Cardiac fibroblast (primary cell): ENCODE data around the gene PTPRG.
A peak's percentile ranks its signal among the peaks of the same experiment; 100 is the strongest.

Experiments
- DNase-seq, 2 donors: peaks; one replicate each; pipeline versions ENCODE4 v3.0.0 to v3.0.0-alpha.2; 2010; ENCODE audit warnings: low read depth in 2 of 2
- H3K4me3 ChIP-seq, 2 donors: replicated peaks in 1 of 2; 1 replicate in 1 of 2; 2 replicates in 1 of 2; pipeline ENCODE4 v1.5.1; 2011; ENCODE audit warnings: low read depth in 2 of 2, low read length in 2 of 2, mild to moderate bottlenecking in 2 of 2, moderate library complexity in 1 of 2
- TF ChIP-seq, protein P1 (sequence below): IDR thresholded peaks from one replicate; pipeline ENCODE4 v1.5.1; 2011; ENCODE audit warnings: low read depth, mild to moderate bottlenecking, low read length, inconsistent platforms

The PTPRG gene

DNA sequence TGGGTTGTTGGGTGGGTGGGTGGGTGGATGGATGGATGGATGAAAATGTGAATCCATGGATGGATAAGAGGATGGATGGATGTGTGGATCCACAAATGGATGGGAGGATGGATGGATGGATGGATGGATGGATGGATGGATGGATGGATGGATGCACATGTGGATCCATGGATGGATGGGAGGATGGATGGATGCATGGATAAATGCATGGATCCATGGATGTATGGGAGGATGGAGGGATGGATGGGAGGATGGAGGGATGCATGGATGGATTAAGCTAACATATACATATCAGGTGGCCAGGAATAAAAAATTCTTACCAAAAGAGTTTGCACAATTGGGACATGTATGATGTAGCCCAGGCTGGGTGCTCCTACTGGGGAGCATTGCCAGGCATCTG is 616.7 kb downstream of the PTPRG start:
- no peak for DNase-seq
- TF ChIP-seq, protein P1, sequence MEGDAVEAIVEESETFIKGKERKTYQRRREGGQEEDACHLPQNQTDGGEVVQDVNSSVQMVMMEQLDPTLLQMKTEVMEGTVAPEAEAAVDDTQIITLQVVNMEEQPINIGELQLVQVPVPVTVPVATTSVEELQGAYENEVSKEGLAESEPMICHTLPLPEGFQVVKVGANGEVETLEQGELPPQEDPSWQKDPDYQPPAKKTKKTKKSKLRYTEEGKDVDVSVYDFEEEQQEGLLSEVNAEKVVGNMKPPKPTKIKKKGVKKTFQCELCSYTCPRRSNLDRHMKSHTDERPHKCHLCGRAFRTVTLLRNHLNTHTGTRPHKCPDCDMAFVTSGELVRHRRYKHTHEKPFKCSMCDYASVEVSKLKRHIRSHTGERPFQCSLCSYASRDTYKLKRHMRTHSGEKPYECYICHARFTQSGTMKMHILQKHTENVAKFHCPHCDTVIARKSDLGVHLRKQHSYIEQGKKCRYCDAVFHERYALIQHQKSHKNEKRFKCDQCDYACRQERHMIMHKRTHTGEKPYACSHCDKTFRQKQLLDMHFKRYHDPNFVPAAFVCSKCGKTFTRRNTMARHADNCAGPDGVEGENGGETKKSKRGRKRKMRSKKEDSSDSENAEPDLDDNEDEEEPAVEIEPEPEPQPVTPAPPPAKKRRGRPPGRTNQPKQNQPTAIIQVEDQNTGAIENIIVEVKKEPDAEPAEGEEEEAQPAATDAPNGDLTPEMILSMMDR: no peak
- no peak overlapping the region for H3K4me3 ChIP-seq

DNA sequence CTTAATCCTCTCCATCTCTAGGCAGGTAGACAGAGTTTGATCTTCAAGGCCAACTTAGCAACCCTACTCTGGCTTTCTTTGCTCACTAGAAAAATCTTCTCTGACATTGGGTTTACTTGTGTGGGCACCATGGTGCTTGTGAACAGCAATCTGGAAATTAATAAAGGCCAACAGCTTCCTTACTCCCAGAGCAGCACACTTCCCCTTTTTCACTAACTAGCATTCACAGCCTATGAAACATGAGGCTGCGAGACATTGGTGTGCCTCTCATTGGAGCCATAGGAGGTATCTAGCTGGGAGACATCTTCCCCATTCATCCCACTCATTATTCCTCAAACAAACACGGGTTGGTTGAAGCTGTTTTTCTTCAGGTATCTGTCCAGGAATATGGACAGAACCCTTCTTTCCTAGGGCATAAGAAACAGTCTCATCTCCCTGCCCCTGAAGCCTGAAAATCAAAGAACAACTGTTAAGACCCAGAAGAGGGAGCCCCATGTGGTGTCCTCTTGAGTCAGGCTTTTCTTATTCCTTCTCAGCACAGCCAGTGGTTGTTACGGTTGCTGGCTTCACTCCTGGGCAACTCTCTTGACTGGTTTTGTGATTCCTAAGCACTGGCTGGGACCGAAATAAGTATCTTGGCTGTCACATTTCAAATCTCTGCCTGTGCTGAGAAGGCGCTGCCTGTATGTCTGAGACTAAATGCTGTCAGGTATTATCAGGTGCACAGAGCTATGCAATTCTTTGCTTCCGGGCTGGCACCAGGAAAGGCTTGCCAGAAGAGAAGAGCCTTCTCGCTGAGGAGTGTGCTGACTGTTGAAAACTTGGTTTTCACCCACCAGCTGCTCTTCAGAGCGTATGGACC is 617.6 kb downstream of the PTPRG start:
- TF ChIP-seq, protein P1: no peak
- no peak for DNase-seq

DNA sequence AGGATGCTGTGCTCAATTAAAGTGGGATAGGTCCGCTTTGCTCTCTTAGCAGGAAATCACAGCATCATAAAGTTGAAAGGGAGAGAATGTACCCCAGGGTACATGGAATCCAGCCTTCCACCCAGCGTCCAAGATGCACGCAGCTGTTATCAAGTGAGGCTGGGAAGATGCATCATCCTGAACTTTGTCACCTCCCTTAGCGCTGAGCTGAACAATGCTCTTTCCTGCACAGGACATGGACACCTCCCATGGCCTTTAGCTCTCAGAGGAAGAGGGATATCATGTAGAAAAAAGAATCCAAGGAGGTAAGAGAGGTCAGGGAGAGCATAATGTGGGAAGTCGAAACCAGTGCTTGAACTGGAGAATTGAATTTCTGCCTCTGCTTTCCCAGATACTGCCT is 619.1 kb downstream of the PTPRG start:
- TF ChIP-seq, protein P1: no peak
- H3K4me3 ChIP-seq: no peak overlapping the region
- no peak for DNase-seq

More for the DNA sequence above, 617.6 kb downstream of the PTPRG start:
- no peak overlapping the region for H3K4me3 ChIP-seq

DNA sequence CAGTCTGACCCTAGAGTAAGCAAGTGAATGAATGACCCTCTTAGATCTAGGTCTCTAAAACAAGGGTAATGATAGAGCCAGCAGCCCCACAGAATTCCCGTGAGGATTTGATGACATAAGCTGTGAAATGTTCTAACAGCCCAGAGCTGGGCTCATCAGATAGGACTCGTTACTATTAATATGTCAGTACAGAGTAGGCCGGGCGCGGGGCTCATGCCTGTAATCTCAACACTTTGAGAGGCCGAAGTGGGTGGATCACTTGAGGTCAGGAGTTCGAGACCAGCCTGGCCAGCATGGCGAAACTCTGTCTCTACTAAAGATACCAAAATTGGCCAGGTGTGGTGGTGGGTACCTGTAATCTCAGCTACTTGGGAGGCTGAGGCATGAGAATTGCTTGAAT is 621.7 kb downstream of the PTPRG start:
- TF ChIP-seq, protein P1: no peak
- DNase-seq: no peak
- no peak overlapping the region for H3K4me3 ChIP-seq

DNA sequence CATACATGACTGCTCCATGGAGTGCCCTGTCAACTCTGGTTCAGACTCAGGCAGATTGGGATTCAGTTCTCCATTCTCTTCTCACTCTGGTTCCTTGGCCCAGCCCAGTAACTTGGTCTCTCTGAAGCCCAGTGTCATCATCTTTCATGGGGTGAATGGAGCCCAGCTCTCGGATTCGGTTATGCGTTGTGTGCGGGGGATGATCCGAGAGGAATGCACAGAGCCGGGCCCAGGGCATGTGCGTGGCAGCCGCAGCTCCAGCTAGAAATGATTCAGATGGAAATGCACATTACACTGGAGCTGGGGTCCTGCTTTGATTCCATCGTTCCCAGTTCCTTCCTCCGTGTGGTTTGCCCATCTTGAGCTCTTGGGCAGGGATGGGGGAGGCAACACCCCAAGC is 622.6 kb downstream of the PTPRG start:
- H3K4me3 ChIP-seq: no peak overlapping the region
- DNase-seq: no peak
- TF ChIP-seq, protein P1: no peak

DNA sequence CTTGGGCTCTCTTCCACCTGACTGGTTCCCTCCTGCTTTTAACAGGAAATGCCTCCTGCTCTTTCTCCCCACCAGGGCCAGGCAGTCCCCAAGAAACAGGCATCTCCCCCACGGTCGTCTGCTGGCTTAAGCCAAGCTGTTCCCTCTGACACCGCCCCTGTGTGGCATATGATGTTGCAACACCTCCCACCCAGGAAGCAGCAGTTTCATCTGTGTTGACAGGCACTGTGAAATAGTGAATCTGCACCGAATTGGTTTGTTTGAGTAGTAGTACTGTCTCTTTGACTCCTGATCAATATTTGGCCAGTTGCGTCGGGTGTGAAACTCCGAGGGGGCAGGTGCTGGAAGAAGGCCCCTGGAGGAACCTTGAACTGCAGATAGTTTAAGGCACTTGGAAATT is 623.2 kb downstream of the PTPRG start:
- no peak overlapping the region for H3K4me3 ChIP-seq
- DNase-seq: peak; percentile 42 to 43
- TF ChIP-seq, protein P1: no peak
